Keratinocyte (primary cell): ENCODE results near the gene OGFOD3. TPM values are rescaled to one million over a fixed set of nuclear protein-coding genes. Genes with fewer than 3 reads are reported as not detected.
"Not testable (repeated sequence)": the region's sequence is repeated elsewhere in the genome, so short reads cannot be mapped to it uniquely, and the experiment has no call there.

Experiments
- DNase-seq: peaks from one replicate; pipeline ENCODE4 v3.0.0-alpha.2; 2011; ENCODE audit warnings: low read depth, missing footprints, low spot score
- FAIRE-seq: peaks from 2 replicates; lab custom pipeline; 2011; peaks lifted over from hg19 to GRCh38; lab: Jason Lieb, UNC
- H2AFZ ChIP-seq: 2 replicates; pipeline ENCODE4 v1.6.0; 2012; ENCODE audit warnings: low read length, control low read depth, inconsistent platforms; ENCODE audit not compliant: control insufficient read depth
- H3K27ac ChIP-seq: 2 replicates; pipeline ENCODE4 v1.5.1; 2011; ENCODE audit warnings: low read length; ENCODE audit not compliant: control insufficient read depth, insufficient read depth
- H3K27me3 ChIP-seq: 3 replicates; pipeline ENCODE4 v1.6.0; 2011; ENCODE audit warnings: low read length; ENCODE audit not compliant: control insufficient read depth, insufficient read depth; ENCODE audit errors: extremely low read depth
- H3K36me3 ChIP-seq, 2 experiments: 2 replicates in 1 of 2; 3 replicates in 1 of 2; pipeline ENCODE4 v1.5.1; 2011; ENCODE audit warnings: low read length in 2 of 2, mild to moderate bottlenecking in 1 of 2; ENCODE audit not compliant: control insufficient read depth in 2 of 2, insufficient read depth in 2 of 2; ENCODE audit errors: extremely low read depth in 1 of 2
- H3K4me1 ChIP-seq: 3 replicates; pipeline ENCODE4 v1.5.1; 2011; ENCODE audit warnings: low read length; ENCODE audit not compliant: control insufficient read depth, insufficient read depth; ENCODE audit errors: extremely low read depth
- H3K4me2 ChIP-seq: 3 replicates; pipeline ENCODE4 v1.6.0; 2011; ENCODE audit warnings: low read depth, low read length; ENCODE audit not compliant: control insufficient read depth, insufficient read depth; ENCODE audit errors: extremely low read depth
- H3K4me3 ChIP-seq, 3 experiments: fragments of 200-600 bp in 1 of 3; sonication (generic) in 1 of 3; 2 replicates in 2 of 3; 3 replicates in 1 of 3; pipeline ENCODE4 v1.5.1; 2011 to 2016; ENCODE audit warnings: low read length in 3 of 3, mild to moderate bottlenecking in 3 of 3, control low read depth in 2 of 3, inconsistent platforms in 1 of 3, low read depth in 1 of 3, mixed read lengths in 1 of 3, mixed run types in 1 of 3, moderate library complexity in 1 of 3; ENCODE audit not compliant: control insufficient read depth in 2 of 3, insufficient read depth in 2 of 3; ENCODE audit errors: extremely low read depth in 1 of 3
- H3K79me2 ChIP-seq: 2 replicates; pipeline ENCODE4 v1.6.0; 2012; ENCODE audit warnings: low read length; ENCODE audit not compliant: control insufficient read depth, insufficient read depth
- H3K9ac ChIP-seq: 3 replicates; pipeline ENCODE4 v1.6.0; 2011; ENCODE audit warnings: low read length; ENCODE audit not compliant: control insufficient read depth, insufficient read depth; ENCODE audit errors: extremely low read depth
- H3K9me1 ChIP-seq: 3 replicates; pipeline ENCODE4 v1.6.0; 2011; ENCODE audit warnings: low read length; ENCODE audit not compliant: control insufficient read depth, insufficient read depth; ENCODE audit errors: extremely low read depth
- H3K9me3 ChIP-seq: 2 replicates; pipeline ENCODE4 v1.5.1; 2012; ENCODE audit warnings: low read depth, low read length; ENCODE audit not compliant: control insufficient read depth
- H4K20me1 ChIP-seq: 3 replicates; pipeline ENCODE4 v1.6.0; 2011; ENCODE audit warnings: low read length; ENCODE audit not compliant: control insufficient read depth, insufficient read depth; ENCODE audit errors: extremely low read depth
- EZH2 ChIP-seq: IDR thresholded peaks from one replicate; pipeline ENCODE4 v1.6.1; 2012; ENCODE audit warnings: inconsistent platforms, mild to moderate bottlenecking, low read length, moderate library complexity
- dilution Hi-C: fragments of 300-500 bp; cut with MboI; formaldehyde crosslinking; loops from one replicate; pipeline ENCODE4 v1.7.0; 2020; ENCODE audit warnings: low sequenced_read_pairs; ENCODE audit not compliant: extremely low pct_ligation_motif_present
- polyA plus RNA-seq, 5 experiments: library from polyadenylated mRNA; depleted of rRNA in 3 of 5; stranded (reverse) in 3 of 5; stranded (forward) in 1 of 5; unstranded in 1 of 5; fragments of >200 nt; gene quantifications; 1 replicate in 1 of 5; 2 replicates in 3 of 5; 3 replicates in 1 of 5; pipeline versions ENCODE4 v1.2.1 to v1.2.3, GENCODE V29; 2011 to 2012; ENCODE audit warnings: missing spikeins in 2 of 5, low read depth in 1 of 5, low replicate concordance in 1 of 5
- TF ChIP-seq, protein P1 (sequence below), 3 experiments: IDR thresholded peaks in 1 of 3; conservative IDR thresholded peaks in 1 of 3; optimal IDR thresholded peaks in 1 of 3; 2 replicates in 2 of 3; 3 replicates in 1 of 3; pipeline versions ENCODE3 to v1.5.1; 2011; ENCODE audit warnings: low read length in 3 of 3, mild to moderate bottlenecking in 3 of 3, moderate library complexity in 2 of 3, control low read depth in 1 of 3, inconsistent platforms in 1 of 3; ENCODE audit not compliant: insufficient read depth in 2 of 3; ENCODE audit errors: extremely low read depth in 1 of 3

Gene OGFOD3
- polyA plus RNA-seq, 1 donor (not counting 4 experiments of a cell fraction or from before 2014, with no cell fraction given): 10.8 TPM

DNA sequence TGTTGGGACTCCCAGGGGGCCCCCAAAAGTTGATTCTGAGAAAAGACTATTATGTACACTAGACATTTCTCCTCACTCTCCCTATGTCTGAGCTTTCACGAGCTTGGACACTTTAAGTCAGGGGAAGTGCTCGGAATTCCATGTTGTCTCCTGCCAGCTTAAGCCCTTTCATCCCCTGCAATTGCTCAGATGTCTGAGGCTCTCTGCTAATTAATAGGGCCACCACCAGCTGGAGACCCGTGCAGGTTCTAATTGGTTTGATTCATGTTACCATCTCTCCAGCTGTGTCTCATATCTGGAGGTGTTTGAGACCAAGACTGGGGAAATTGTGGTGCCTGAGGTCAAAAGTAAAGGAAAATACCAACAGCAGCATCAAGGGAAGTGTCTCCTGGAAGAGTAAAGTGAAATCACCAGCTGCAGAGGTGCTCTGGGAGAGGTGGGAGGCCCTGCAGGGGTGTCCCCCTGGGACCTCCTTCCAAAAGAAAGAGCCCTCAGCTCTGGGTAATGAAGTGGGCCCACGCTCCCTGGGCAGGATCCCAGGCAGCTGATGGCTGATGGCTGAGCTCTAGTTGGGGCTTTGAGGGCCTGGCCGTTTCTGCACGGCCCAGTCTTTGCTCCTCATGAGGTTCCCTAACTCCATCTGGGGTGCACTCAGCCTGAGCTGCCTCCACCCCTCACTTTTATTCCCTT lies 52.6 kb downstream of the OGFOD3 start:
- Histone ChIP-seq H2AFZ (no peak overlapping the region), H4K20me1 (no peaks in the 10 kb centered on the region), H3K9me1 (no peaks in the 10 kb centered on the region), H3K4me3 (no peak overlapping the region), H3K4me2 (no peak overlapping the region), H3K27me3 (peaks cover 23% of the 10 kb centered on the region), H3K27ac (no peak overlapping the region), H3K9me3 (no peaks in the 10 kb centered on the region), H3K79me2 (no peaks in the 10 kb centered on the region), H3K4me1 (peaks cover 3% of the 10 kb centered on the region), H3K36me3 (no peaks in the 10 kb centered on the region), H3K9ac (no peak overlapping the region)
- dilution Hi-C loops: no loop called here
- no peak for FAIRE-seq
- DNase-seq: no peak
- TF ChIP-seq, protein P1, sequence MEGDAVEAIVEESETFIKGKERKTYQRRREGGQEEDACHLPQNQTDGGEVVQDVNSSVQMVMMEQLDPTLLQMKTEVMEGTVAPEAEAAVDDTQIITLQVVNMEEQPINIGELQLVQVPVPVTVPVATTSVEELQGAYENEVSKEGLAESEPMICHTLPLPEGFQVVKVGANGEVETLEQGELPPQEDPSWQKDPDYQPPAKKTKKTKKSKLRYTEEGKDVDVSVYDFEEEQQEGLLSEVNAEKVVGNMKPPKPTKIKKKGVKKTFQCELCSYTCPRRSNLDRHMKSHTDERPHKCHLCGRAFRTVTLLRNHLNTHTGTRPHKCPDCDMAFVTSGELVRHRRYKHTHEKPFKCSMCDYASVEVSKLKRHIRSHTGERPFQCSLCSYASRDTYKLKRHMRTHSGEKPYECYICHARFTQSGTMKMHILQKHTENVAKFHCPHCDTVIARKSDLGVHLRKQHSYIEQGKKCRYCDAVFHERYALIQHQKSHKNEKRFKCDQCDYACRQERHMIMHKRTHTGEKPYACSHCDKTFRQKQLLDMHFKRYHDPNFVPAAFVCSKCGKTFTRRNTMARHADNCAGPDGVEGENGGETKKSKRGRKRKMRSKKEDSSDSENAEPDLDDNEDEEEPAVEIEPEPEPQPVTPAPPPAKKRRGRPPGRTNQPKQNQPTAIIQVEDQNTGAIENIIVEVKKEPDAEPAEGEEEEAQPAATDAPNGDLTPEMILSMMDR (optimal IDR thresholded peaks at IDR 0.05 in 1 of 3, IDR thresholded peaks at IDR 0.05 in 1 of 3, conservative IDR thresholded peaks at IDR 0.05 in 1 of 3; ENCODE audit: extremely low read depth in 1 of 3, insufficient read depth in 2 of 3, low read length in 3 of 3): no peak
- TF ChIP-seq EZH2: no peak

DNA sequence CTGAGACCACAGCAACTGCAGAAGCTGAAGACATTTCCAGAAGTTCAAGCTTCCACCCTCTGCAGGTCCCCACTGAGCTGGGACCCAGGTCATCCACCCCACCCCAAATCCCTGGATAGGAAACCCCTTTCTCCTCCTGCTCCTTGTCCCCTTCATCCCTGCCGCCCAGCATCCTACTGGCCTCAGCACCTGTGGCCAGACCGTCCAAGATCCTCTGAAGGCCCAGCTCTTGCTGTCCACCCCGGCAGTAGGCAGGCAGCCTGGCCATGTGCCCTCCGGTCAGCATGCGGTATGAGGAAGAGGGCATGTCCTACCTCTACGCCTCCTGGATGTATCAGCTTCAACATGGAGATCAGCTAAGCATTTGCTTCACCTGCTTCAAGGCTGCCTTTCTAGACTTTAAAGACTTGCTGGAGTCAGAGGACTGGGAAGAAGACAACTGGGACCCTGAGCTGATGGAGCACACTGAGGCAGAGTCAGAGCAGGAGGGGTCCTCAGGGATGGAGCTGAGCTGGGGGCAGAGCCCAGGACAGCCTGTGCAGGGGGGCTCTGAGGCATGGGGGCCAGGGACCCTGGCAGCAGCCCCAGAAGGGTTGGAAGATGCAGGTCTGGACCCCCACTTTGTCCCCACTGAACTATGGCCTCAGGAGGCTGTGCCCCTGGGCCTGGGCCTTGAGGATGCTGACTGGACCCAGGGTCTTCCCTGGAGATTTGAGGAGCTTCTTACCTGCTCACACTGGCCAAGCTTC lies 56.3 kb downstream of the OGFOD3 start:
- no peaks in the 10 kb centered on the region for H3K9me1 ChIP-seq
- no peak overlapping the region for H3K9ac ChIP-seq
- dilution Hi-C loops: no loop called here
- H2AFZ ChIP-seq: no peak overlapping the region
- no peaks in the 10 kb centered on the region for H3K4me1 ChIP-seq
- no peak overlapping the region for H3K4me3 ChIP-seq
- no peak overlapping the region for H3K27ac ChIP-seq
- H3K27me3 ChIP-seq: peaks cover 21% of the 10 kb centered on the region
- no peaks in the 10 kb centered on the region for H3K79me2 ChIP-seq
- no peak for FAIRE-seq
- no peaks in the 10 kb centered on the region for H4K20me1 ChIP-seq
- no peaks in the 10 kb centered on the region for H3K36me3 ChIP-seq
- TF ChIP-seq EZH2: no peak
- TF ChIP-seq, protein P1 (optimal IDR thresholded peaks at IDR 0.05 in 1 of 3, IDR thresholded peaks at IDR 0.05 in 1 of 3, conservative IDR thresholded peaks at IDR 0.05 in 1 of 3; ENCODE audit: extremely low read depth in 1 of 3, insufficient read depth in 2 of 3, low read length in 3 of 3): no peak
- DNase-seq: no peak
- H3K9me3 ChIP-seq: no peaks in the 10 kb centered on the region
- no peak overlapping the region for H3K4me2 ChIP-seq

DNA sequence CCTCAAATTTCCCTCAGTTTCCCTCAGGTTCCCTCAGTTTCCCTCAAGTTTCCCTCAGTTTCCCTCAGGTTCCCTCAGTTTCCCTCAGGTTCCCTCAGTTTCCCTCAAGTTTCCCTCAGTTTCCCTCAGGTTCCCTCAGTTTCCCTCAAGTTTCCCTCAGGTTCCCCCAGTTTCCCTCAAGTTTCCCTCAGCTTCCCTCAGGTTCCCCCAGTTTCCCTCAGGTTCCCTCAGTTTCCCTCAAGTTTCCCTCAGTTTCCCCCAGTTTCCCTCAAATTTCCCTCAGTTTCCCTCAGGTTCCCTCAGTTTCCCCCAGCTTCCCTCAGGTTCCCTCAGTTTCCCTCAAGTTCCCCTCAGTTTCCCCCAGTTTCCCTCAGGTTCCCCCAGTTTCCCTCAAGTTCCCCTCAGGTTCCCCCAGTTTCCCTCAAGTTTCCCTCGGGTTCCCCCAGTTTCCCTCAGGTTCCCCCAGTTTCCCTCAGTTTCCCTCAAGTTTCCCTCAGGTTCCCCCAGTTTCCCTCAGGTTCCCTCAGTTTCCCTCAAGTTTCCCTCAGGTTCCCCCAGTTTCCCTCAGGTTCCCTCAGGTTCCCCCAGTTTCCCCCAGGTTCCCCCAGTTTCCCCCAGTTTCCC lies 58.8 kb downstream of the OGFOD3 start:
- H3K4me3 ChIP-seq, FAIRE-seq, H3K27ac ChIP-seq, H3K79me2 ChIP-seq, DNase-seq, H2AFZ ChIP-seq, H3K4me2 ChIP-seq, H3K36me3 ChIP-seq, H3K9me3 ChIP-seq, H3K9ac ChIP-seq, dilution Hi-C loops, H4K20me1 ChIP-seq, H3K9me1 ChIP-seq: not testable (repeated sequence)
- peaks cover 21% of the 10 kb centered on the region for H3K27me3 ChIP-seq
- H3K4me1 ChIP-seq: peaks cover 14% of the 10 kb centered on the region
